Stimulated activated CD4-positive, alpha-beta T cell treated with anti-CD3 and anti-CD28 coated beads, Interleukin-1b, Interleukin-23, amount 100 ng/mL, for 4 hours (primary cell): ENCODE results near the gene SLC52A3.
A peak's percentile ranks its signal among the peaks of the same experiment; 100 is the strongest.
"Not testable (repeated sequence)": the region's sequence is repeated elsewhere in the genome, so short reads cannot be mapped to it uniquely, and the experiment has no call there.

Experiments used
- DNase-seq, 2 donors: peaks; one replicate each; pipeline ENCODE4 v3.0.0-alpha.2; 2020; ENCODE audit warnings: low read depth in 2 of 2

SLC52A3 gene

DNA sequence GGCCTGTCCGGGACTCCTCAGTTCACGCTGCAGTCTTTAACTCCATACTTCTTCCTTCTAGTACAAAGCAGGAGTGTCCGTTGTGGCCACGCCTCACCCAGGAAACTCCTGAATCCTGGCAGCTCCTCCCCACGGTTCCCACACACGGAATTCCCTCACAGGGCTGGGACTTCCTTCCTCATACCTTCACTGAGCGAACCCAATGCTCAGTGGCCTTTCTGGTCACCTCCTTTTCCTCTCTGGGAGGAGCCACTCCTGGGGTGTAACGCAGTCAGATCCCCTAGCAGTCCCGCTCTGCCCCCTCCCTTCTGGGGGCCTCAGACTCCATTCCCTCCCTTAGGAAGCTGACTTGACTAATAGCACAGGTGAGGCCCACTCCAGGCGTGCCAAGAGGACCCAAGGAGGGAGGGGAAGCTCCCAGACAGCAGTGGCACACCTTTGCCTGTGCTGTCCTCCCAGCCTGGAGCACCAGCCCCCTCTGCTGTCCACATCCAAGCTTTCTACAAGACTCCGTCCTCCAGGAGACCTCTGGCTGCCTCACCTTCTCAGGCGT is at the start of gene SLC52A3:
TSS of gene SLC52A3 (minus strand) at position 75 of the 553 bp plus-strand sequence. CDS start 2,726 bp downstream, outside the sequence.
- no peak for DNase-seq

DNA sequence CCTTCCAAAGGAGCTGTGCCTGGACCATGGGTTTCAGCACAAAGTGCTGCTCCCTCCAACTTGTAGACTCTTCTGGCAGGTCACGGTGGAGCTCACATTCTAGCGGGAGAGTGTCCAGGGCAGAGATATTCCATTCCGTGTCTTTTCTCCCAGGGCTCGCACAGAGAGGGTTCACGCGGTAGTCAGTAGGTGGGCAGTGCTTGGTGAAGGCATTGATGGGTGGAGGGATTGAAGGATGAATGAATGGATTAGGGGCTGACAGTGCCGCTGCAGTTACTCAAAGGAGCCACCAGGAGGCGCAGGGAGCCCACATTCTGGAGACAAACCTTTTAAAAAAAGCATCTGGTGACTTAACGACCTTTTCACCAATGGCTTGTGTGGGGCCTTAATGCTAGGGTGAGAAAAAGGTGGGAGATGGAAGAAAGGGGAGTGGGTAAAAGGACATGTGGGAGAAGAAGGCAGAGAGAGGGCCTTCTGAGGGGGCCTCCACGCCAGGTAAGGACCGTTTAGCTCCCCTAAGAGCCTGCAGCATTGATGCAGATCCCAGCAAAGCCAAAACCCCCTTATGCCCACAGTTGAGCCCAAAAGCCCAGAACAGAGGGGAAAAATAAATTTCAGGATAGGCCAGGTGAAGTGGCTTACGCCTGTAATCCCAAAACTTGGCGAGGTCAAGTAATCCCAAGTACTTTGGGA is 47.8 kb upstream of the SLC52A3 start:
- DNase-seq, result peak; percentile 52 to 65

DNA sequence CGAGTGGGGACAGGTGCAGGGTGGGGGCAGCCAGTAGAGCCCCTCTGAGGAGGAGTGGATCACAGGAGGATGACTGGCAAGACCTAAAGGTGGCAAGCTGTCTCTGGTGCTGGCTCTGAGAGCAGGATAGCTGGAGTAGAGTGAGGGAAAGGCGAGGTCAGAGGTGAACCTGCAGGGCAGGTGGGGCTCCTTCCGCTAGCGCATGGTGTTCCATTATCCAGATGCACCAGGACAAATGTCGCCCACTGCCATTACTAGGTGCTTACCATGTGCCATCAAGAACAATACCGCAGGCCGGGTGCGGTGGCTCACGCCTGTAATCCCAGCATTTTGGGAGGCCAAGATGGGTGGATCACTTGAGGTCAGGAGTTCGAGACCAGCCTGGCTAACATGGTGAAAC is 46.9 kb upstream of the SLC52A3 start:
- DNase-seq, result no peak

DNA sequence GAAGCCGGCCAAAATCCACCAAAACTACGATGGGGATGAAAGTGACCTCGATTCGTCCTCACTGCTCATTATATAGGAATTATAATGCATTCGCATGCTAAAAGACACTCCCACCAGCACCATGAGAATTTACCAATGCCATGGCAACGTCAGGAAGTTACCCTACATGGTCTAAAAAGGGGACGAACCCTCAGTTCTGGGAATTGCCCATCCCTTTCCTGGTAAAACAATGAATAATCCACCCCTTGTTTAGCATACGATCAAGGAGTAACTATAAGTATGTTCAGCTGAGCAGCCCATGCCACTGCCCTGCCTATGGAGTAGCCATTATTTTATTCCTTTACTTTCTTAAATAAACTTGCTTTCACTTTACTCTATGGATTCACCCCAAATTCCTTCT is 45.1 kb upstream of the SLC52A3 start:
- DNase-seq, result no peak

DNA sequence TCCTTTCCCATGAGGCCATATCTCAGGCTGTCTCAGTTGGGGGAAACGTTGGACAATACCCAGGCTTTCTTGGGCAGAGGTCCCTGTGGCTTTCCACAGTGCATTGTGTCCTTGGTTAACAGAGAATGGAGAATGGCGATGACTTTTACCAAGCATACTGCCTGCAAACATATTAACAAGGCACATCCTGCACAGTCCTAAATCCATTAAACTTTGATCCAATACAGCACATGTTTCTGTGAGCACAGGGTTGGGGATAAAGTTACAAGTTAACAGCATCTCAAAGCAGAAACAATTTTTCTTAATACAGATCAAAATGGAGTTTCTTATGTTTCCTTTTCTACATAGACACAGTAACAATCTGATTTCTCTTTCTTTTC is 44.1 kb upstream of the SLC52A3 start:
- not testable (repeated sequence) for DNase-seq

DNA sequence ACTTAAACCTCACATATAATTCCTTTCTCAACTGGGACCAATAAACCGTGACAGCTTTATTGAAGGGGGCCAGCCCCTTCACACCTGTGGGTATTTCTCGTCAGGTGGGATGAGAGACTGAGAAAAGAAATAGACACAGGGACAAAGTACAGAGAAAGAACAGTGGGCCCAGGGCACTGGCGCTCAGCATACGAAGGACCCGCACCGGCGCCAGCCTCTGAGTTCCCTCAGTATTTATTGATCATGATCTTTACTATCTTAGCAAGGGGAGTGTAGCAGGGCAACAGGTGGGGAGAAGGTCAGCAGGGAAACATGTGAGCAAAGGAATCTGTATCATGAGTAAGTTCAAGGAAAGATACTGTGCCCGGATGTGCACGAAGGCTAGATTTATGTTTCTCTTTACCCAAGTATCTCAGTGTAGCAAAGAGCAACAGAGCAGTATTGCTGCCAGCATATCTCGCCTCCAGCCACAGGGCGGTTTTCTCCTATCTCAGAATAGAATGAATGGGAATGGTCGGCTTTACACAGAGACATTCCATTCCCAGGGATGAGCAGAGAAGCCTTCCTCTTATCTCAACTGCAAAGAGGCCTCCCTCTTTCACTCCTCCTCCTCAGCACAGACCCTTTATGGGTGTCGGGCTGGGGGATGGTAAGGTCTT is 43.6 kb upstream of the SLC52A3 start:
- DNase-seq, result not testable (repeated sequence)

DNA sequence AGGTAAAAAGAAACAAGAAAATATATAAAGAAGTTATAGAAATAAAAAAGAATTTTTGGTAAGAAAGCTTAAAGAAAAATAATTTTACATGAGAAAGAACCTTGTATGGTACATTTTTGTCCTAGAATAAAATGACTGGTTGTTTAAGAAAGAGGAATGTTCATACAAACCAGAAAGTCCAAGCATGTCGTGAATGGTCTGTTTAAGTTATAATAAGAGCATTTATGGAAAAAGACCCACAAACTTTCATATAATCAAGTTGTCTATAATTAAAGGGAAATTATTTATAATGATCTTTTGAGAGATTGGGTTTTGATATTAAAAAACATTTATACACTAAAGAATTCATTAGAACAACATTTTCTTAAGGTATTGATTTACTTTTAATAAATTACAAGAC is 37.4 kb upstream of the SLC52A3 start:
- no peak for DNase-seq

DNA sequence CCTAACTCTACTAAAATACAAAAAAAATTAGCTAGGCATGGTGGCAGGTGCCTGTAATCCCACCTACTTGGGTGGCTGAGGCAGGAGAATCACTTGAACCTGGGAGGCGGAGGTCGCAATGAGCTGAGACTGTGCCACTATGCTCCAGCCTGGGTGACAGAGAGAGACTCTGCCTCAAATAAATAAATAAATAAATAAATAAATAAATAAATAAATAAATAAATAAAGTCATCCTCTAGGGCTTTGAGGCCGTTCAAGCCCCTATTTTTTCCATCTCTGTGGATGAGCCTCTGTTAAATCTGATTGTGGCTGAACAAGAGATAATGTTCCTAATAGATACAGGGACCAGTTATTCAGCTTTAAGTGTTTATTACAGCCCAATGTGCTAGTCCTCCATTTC is 33.4 kb upstream of the SLC52A3 start:
- DNase-seq, result no peak

DNA sequence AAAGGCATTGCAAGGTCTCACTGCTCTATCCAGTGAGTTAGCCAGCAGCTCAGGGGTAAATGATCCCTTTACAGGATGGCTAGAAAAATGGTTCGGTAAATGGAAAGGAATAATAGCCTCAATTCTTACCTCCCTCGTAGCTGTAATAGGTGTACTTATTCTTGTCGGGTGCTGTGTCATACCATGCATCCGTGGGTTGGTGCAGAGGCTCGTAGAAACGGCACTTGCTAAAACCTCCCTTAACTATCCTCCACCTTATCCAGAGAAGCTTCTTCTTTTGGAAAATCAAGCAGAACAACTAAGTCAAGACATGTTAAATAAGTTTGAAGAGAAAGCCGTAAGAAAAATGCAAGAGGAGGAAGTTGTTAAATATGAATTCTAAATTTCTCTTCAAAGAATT is 31.7 kb upstream of the SLC52A3 start:
- DNase-seq, result not testable (repeated sequence)

DNA sequence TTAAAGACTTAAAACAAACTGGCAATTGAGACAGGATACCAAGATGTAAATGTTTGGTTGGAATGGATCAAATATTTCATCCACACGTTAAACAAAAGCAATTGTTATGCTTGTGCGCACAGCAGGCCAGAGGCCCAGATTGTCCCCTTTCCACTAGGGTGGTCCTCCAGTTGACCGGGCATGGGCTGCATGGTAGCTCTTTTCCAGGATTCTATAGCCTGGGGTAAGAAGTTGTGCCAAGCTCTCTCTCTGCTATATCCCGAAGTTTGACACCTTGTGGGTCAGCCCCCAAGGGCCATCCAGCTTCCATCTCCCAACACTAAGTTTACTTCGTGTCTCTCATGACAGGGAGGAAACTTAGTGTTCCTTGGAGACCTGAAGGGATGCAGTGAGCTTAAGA is 30.4 kb upstream of the SLC52A3 start:
- DNase-seq, result not testable (repeated sequence)

DNA sequence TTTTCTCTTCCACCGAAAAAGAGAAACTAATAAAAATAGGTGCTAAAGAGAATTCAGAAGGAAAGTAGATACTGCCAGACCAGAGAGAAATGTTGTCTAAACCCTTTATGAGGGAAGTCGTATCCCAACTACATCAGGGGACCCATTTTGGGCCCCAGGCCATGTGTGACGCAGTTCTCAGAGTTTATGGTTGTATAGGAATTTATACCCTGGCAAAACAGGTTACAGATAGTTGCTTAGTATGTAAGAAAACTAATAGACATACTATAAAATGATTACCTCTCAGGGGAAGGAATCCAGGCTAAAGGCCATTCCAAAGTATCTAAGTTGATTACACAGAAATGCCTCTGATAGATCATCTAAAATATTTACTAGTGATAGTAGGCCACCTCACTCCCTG is 28.6 kb upstream of the SLC52A3 start:
- no peak for DNase-seq

DNA sequence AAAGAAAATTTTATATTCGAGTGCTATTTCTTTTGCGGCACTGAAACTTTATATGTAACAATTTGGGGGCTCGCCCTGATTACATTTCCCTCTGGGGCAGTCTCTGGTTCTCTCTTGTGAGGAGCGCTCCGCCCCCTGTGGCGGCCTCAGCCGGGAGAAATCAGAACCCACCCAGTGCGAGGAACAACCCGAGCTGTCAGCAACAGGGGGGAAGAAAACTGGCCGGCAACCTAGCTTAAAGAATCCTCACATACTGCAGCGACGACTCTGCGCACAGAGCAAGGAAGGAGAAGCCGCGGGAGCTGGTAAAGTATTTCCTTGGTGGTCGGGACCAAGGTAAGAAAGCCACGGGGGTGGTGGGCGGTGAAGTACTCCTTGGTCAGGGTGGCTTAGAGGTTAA is 23.9 kb upstream of the SLC52A3 start:
- DNase-seq, result no peak

DNA sequence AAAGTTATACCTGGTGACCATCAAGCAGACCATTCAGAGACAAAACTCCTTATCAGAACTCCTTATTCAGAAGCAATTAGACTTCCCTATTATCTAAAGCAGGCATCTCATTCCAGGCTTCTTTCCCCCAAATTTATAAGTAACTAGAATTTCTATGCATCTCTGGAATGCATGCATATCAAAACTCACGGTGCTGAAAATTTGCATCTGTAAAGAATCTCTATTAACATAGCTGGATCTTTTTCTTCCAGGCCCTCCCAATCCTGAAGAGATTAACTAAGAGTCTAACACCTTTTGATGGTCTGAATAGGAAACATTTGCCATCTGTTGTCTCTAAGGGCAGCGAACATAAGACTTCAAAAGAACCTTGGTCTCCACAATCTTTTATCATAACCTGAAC is 22.8 kb upstream of the SLC52A3 start:
- DNase-seq, result no peak

DNA sequence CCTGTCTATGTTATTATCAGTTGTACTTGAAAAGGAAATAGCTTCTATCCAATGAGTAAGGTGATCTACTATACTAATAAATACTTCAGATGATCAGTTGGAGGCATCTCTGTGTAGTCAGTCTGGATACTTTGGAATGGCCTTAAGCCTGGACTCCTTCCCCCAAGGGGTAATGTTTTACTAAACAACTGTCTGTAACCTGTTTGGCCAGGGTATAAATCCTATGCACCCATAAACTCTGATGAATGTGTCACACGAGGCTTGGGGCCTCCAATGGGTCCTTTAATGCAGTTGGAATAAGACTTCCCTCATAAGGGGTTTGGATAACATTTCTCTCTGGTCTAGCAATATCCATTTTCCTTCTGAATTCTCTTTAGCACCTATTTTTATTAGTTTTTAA is 19.5 kb upstream of the SLC52A3 start:
- DNase-seq, result no peak

DNA sequence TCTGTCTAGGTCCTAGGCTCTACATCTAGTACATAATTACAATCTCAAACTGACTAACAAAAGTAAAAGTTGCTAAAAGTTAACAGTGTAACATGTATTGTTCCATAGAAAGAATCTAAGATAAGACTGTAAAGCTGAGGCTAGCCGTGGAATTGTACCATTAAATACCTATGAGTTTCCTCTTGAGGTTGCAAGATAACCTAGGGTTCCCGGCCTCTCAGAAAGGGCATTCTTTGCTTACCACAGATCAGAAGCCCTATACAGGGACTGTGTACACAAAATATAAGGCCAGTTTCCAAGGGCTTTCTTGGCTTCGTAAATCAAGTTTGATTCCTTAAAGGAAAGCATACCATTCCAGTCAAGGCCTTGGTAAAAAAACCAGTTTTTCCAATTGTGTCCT is 11.5 kb upstream of the SLC52A3 start:
- no peak for DNase-seq

DNA sequence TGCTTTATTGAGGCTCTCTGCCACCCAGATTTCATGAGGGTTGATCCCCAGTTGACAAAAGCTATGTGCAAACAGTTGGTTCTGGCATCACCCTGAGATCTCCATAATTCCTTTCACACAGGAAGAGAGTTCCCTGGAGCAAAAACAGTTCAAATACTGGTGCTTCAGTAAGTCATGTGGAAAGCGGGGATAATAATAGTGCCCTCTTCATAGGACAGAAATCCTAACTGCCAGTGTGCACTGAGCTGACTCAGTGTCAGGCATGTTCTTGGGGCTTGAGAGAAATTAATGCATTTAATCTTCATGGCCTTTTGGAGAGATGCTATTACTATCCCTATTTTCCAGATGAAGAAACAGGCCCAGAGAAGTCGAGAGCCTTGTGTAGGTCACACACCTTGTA is 7.9 kb upstream of the SLC52A3 start:
- DNase-seq, result no peak

DNA sequence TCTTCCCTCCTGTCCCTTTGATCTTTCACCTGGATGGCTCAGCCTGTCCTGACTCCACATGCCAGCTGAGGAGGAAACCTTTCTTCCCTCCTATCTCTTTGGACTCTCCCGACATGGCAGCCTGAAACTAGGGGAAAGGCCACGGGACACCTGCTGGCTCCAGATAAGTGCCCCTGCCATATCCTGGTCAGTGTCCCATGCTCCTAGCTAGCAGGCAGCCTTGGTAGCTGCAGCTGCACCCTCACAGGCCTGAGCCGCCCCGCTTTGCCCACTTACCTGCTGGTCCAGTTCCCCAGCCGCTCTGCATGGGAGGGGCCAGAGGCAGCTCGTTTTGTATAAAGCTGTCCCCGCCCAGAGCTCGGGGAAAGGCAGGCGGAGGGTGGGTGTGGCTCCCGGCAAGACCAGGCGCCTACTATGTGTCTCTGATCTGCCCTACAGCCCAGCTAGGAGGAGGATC is 7.4 kb upstream of the SLC52A3 start:
- DNase-seq, result no peak

DNA sequence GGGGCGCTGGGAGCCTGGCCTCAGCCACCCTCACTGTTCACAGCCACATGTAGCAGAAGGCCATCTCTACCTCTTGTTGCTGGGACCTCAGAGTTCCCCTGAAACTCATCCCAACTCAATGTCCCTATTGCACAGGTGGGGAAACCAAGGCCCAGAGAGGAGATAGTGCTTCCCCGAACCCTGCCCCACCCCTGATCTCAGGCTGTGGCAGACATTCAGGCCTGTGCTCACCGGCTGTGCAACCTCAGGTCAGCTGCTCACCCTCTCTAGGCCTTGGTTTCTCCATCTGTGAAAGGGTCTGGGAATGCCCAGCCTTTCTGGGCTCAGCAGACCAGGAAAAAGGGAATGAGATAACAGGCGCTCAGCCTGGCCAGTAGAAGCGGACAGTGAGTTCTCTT is 6.4 kb upstream of the SLC52A3 start:
- DNase-seq, result no peak

DNA sequence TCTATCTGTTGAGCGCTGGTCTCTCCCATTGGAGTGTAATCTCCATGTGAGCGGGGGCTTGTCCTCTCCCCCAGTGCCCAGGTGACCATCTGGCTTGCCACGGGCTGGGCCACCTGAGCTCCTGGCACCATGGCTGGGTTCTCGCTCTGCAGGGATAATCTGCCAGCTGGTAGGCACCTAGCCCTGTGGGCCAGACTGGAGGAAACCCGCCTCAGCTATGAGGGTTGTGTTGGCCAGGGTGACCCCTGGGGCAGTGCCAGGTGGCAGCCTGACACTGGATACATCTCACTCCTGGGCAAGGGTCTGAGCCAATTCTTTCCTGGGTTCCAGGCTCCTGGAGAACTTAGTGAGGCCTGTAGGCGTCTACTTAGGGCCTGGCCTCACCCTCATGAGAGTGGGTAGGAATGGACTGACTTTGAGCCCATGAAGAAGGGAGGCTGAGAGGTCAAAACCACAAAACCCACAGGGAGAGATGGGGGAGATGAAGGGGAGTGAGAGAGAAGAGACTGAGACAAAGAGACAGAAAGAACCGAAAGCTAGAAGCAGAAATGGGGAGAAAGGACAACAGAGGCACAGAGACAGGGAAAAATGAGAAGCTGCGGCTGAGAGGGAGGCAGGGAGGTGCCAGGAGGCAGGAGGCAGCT is 5.8 kb upstream of the SLC52A3 start:
- no peak for DNase-seq

DNA sequence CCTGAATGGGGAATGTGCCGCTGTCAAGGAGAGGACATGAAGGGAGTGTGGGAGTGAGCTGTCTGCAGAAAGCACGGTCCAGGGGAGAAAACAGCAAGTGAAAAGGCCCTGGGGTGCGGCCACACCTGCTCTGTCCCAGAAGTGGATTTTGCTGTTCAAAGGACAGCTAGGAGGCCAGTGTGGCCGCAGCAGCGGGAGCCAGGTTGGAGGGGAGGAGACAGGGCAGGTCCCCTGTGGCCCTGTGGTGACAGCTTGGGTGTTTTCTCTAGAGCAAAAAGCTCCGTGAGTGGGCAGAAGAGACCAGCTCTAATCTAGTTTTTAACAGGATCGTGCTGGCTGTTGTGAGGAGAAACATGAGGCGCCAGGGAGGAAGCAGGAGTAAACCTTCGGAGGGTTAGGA is 4.5 kb upstream of the SLC52A3 start:
- no peak for DNase-seq

DNA sequence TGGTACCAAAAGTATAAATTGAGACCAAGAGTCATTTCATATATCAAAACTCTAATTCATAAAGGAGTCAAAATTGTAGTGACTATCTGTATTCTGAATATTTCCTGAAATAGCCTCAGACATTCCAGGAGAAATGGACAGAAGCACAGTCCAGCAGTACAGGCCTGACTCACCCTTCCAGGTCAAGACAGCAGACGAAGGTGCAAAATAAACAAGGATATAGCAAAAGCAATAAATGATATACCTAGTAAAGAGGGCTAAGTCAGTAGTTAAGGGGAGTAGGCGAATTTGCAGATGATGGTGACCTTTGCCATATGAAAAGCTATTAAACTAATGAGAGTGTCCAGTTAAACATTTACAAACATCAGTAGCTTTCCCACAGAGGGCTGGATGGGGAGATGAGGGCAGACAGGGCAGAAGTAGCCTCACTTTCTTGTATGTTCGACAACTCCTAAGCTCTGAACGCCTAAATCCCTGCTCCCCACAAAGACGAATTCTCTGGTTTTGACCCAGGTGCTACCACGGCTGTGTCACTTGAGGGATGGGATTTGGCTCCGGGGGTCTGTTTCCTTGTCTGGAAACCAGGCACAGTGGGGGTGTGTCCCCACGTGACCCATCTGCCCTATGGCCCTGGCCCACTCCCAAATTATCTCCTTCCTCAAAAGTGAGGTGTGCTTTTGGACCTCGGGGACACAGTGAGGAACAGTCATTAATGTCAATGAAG is 3.6 kb upstream of the SLC52A3 start:
- DNase-seq, result no peak

DNA sequence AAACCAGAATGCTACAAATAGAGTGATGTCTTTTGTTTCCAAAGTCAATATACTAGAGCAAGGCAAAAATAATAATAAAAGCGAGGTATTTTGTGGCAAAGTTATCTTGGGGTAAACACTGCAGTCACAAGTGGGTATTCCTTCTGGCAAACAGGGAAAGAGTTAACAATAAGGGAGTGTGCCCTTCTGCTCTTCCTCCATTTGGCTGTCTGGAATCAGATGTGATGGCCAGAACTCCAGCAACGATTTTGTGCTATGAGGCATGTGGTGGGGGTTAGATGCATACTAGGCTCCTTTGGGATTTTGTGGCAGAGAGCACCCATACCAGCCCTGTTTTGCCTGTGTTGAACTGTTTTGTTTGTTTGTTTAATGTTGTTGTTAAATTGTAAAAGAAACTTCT is 2.4 kb upstream of the SLC52A3 start:
- no peak for DNase-seq
